Caco-2 (cell line): ENCODE measurements around the gene LRRC51. TPM values are rescaled to one million over a fixed set of nuclear protein-coding genes. Genes with fewer than 3 reads are reported as not detected.

Source experiments
- BruUV-seq: library from RNA; stranded (reverse); fragments of 400-500 nt; replicated peaks from 2 replicates; lab custom pipeline; 2021; lab: Mats Ljungman, UMichigan
- CTCF ChIA-PET: fragments of 300-600 bp; sonication (Branson Sonifier 250); formaldehyde crosslinking; loops from one replicate; lab custom pipeline; 2022; ENCODE audit warnings: antibody characterized with exemption; lab: Charles Lee
- POLR2A ChIA-PET: fragments of 300-600 bp; sonication (Branson Sonifier 250); formaldehyde crosslinking; loops from one replicate; lab custom pipeline; 2022; ENCODE audit warnings: antibody characterized with exemption; lab: Charles Lee
- DNase-seq, 2 experiments: peaks; one replicate each; pipeline versions ENCODE4 v3.0.0 to v3.0.0-alpha.2; 2020 to 2022
- H3K27me3 ChIP-seq: replicated peaks from 2 replicates; pipeline ENCODE4 v1.6.0; 2011; ENCODE audit warnings: low read length; ENCODE audit not compliant: control insufficient read depth, insufficient read depth
- H3K36me3 ChIP-seq: 2 replicates; pipeline ENCODE4 v1.5.1; 2011; ENCODE audit warnings: low read length; ENCODE audit not compliant: control insufficient read depth, insufficient read depth
- H3K4me1 ChIP-seq: fragments of 250-450 bp; sonication (Bioruptor Pico); 2 replicates; pipeline ENCODE4 v1.5.1; 2020; ENCODE audit warnings: mild to moderate bottlenecking
- H3K4me3 ChIP-seq: 2 replicates; pipeline ENCODE4 v1.5.1; 2011; ENCODE audit warnings: low read depth, mild to moderate bottlenecking, control low read depth, low read length
- H3K9me3 ChIP-seq: fragments of 250-450 bp; sonication (Bioruptor Pico); 2 replicates; pipeline ENCODE4 v1.5.1; 2020; ENCODE audit warnings: mild to moderate bottlenecking, moderate library complexity
- H3K27ac Mint-ChIP-seq: one replicate; pipeline ENCODE4 v1.8.0; 2022; ENCODE audit warnings: mixed read lengths; ENCODE audit not compliant: unreplicated experiment
- H3K27me3 Mint-ChIP-seq: one replicate; pipeline ENCODE4 v1.8.0; 2022; ENCODE audit warnings: mixed read lengths; ENCODE audit not compliant: insufficient read depth, unreplicated experiment
- H3K36me3 Mint-ChIP-seq: one replicate; pipeline ENCODE4 v1.8.0; 2022; ENCODE audit warnings: mild to moderate bottlenecking, mixed read lengths; ENCODE audit not compliant: insufficient read depth, unreplicated experiment
- H3K4me1 Mint-ChIP-seq: one replicate; pipeline ENCODE4 v1.8.0; 2022; ENCODE audit warnings: low read depth, mixed read lengths; ENCODE audit not compliant: unreplicated experiment
- H3K4me3 Mint-ChIP-seq: one replicate; pipeline ENCODE4 v1.8.0; 2022; ENCODE audit warnings: mild to moderate bottlenecking, moderate library complexity, mixed read lengths; ENCODE audit not compliant: unreplicated experiment
- H3K9me3 Mint-ChIP-seq: one replicate; pipeline ENCODE4 v1.8.0; 2022; ENCODE audit warnings: mixed read lengths; ENCODE audit not compliant: unreplicated experiment
- intact Hi-C: fragments of 100-400 bp; cut with micrococcal nuclease; formaldehyde crosslinking; loops from one replicate; pipeline ENCODE4 v1.10.0; 2022; ENCODE audit not compliant: unreplicated experiment
- total RNA-seq: library from RNA; stranded (reverse); gene quantifications from 2 replicates; pipeline ENCODE4 v1.2.3, GENCODE V29; 2022
- TF ChIP-seq, protein P1 (sequence below), 2 experiments: fragments of 200-600 bp in 1 of 2; IDR thresholded peaks; 1 replicate in 1 of 2; 2 replicates in 1 of 2; pipeline versions ENCODE4 v1.5.1 to v1.8.0; 2011 to 2022; ENCODE audit warnings: antibody characterized with exemption in 1 of 2, control low read depth in 1 of 2, inconsistent platforms in 1 of 2, low read depth in 1 of 2, low read length in 1 of 2, mild to moderate bottlenecking in 1 of 2, moderate library complexity in 1 of 2; ENCODE audit not compliant: insufficient read depth in 1 of 2, severe bottlenecking in 1 of 2, unreplicated experiment in 1 of 2

LRRC51 gene
- total RNA-seq, 1 experiment from 2014 or later: 13.8 TPM

DNA sequence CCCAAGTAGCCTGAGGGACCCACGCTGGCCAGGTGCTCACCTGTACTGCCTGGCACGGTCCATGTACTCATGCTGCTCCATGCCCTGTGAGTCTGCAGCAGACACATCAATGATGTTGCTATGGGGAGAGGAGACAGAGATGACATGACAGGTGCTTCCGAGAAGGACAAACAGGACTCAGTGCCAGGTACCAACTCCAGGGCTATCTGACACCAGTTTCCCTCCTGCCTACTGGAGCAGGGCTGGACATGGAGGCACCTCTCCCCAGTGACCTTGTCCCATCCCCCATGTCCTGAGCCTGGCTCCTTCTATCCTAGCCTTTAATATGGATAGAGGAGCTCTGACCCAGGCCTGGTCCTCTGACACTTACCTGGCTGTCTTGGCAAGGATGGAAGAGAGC, 18.1 kb downstream of the LRRC51 start:
- Mint-ChIP-seq H3K4me1 (peaks cover 19% of the 10 kb centered on the region), H3K27me3 (no peaks in the 10 kb centered on the region), H3K9me3 (no peaks in the 10 kb centered on the region), H3K27ac (no peak overlapping the region), H3K36me3 (peaks cover 61% of the 10 kb centered on the region), H3K4me3 (no peak overlapping the region)
- no TSS peak for BruUV-seq
- Histone ChIP-seq H3K4me1 (peaks cover 11% of the 10 kb centered on the region), H3K9me3 (no peaks in the 10 kb centered on the region), H3K4me3 (no peak overlapping the region), H3K27me3 (no peaks in the 10 kb centered on the region), H3K36me3 (peaks cover 11% of the 10 kb centered on the region)
- TF ChIP-seq, protein P1, sequence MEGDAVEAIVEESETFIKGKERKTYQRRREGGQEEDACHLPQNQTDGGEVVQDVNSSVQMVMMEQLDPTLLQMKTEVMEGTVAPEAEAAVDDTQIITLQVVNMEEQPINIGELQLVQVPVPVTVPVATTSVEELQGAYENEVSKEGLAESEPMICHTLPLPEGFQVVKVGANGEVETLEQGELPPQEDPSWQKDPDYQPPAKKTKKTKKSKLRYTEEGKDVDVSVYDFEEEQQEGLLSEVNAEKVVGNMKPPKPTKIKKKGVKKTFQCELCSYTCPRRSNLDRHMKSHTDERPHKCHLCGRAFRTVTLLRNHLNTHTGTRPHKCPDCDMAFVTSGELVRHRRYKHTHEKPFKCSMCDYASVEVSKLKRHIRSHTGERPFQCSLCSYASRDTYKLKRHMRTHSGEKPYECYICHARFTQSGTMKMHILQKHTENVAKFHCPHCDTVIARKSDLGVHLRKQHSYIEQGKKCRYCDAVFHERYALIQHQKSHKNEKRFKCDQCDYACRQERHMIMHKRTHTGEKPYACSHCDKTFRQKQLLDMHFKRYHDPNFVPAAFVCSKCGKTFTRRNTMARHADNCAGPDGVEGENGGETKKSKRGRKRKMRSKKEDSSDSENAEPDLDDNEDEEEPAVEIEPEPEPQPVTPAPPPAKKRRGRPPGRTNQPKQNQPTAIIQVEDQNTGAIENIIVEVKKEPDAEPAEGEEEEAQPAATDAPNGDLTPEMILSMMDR (IDR thresholded peaks at IDR 0.05; ENCODE audit: insufficient read depth in 1 of 2, low read depth in 1 of 2, low read length in 1 of 2, severe bottlenecking in 1 of 2, unreplicated experiment in 1 of 2): no peak
- ChIA-PET POLR2A (interaction anchor here (0.9 kb wide), 1 partner anchor 13 kb away, joined by 4 read pairs; no protein-coding TSS in a partner anchor), CTCF (interaction anchor here (2.5 kb wide), 1 partner anchor 74 kb away, joined by 7 read pairs; no protein-coding TSS in a partner anchor)
- intact Hi-C loops: no loop called here
- no peak for DNase-seq

DNA sequence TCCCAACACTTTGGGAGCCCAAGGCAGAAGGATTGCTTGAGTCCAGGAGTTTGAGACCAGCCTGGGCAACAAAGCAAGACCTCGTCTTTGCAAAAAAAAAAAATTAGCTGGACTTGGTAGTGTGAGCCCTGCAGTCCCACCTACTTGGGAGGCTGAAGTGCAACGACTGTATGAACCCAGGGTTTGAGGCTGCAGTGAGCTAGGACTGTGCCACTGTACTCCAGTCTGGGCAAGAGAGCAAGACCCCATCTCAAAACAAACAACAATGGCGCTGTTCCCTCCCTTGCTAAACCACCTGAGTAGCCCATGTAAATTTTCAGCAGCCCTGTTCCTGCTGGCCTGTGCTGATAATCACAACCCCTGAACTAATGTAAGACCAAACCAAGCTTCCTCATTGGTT, 19.4 kb downstream of the LRRC51 start:
- H3K4me1 Mint-ChIP-seq: peaks cover 26% of the 10 kb centered on the region
- Histone ChIP-seq H3K27me3 (no peaks in the 10 kb centered on the region), H3K9me3 (no peaks in the 10 kb centered on the region), H3K36me3 (peaks cover 11% of the 10 kb centered on the region), H3K4me1 (peaks cover 18% of the 10 kb centered on the region), H3K4me3 (no peak overlapping the region)
- DNase-seq: no peak
- intact Hi-C loops: no loop called here
- peaks cover 60% of the 10 kb centered on the region for H3K36me3 Mint-ChIP-seq
- ChIA-PET CTCF (interaction anchor here (1.5 to 2.5 kb wide), 3 partner anchors 9 to 75 kb away, joined by 3 to 8 read pairs (median 7); partner anchors contain the start of gene ANAPC15), POLR2A (no interaction called here)
- no peaks in the 10 kb centered on the region for H3K9me3 Mint-ChIP-seq
- TF ChIP-seq, protein P1 (IDR thresholded peaks at IDR 0.05; ENCODE audit: insufficient read depth in 1 of 2, low read depth in 1 of 2, low read length in 1 of 2, severe bottlenecking in 1 of 2, unreplicated experiment in 1 of 2): no peak
- H3K27ac Mint-ChIP-seq: no peak overlapping the region
- no peak overlapping the region for H3K4me3 Mint-ChIP-seq
- no peaks in the 10 kb centered on the region for H3K27me3 Mint-ChIP-seq
- BruUV-seq: no TSS peak

DNA sequence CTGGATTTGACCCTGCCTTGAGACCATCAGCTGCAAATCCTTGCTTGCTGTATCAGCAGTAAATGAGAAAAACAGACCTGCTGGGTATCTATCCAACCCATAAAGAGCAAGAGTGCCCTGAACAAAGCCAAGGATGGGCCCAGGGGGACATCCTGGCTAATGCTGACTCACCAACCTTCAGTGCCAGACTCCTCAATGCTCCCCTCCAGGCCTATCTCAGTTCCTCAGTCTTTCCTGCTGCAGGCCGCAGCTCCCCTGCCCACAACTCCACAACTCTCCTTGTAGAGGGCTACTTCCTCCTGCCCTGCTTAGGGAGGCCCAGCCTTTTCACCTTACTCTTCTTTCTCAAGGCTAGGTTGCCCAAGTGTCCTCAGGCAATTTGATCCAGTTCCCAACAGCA, 19.8 kb downstream of the LRRC51 start:
- Mint-ChIP-seq H3K4me3 (no peak overlapping the region), H3K4me1 (peaks cover 26% of the 10 kb centered on the region), H3K27ac (peak overlapping the region; percentile 98), H3K9me3 (no peaks in the 10 kb centered on the region), H3K27me3 (no peaks in the 10 kb centered on the region), H3K36me3 (peaks cover 55% of the 10 kb centered on the region)
- Histone ChIP-seq H3K9me3 (no peaks in the 10 kb centered on the region), H3K27me3 (no peaks in the 10 kb centered on the region), H3K36me3 (peaks cover 11% of the 10 kb centered on the region), H3K4me3 (no peak overlapping the region), H3K4me1 (peaks cover 18% of the 10 kb centered on the region)
- CTCF ChIA-PET: interaction anchor here (0.9 to 2.5 kb wide), 3 partner anchors 9 to 75 kb away, joined by 3 to 8 read pairs (median 3); partner anchors contain the start of gene ANAPC15
- no TSS peak for BruUV-seq
- DNase-seq: no peak
- intact Hi-C loops: no loop called here
- TF ChIP-seq, protein P1 (IDR thresholded peaks at IDR 0.05; ENCODE audit: insufficient read depth in 1 of 2, low read depth in 1 of 2, low read length in 1 of 2, severe bottlenecking in 1 of 2, unreplicated experiment in 1 of 2): no peak
- POLR2A ChIA-PET: no interaction called here
